Measurements from ENCODE around the gene WWP2.
"Not testable (repeated sequence)": the region's sequence is repeated elsewhere in the genome, so short reads cannot be mapped to it uniquely, and the experiment has no call there.

WWP2 gene

GRCh38 chr16:69761983-69762813 lies at the start of gene WWP2:
Gene WWP2, plus strand, starts transcription at chr16:69762332. Its CDS starts 24,679 bp downstream, at chr16:69787011.
- no peak for FAIRE-seq

GRCh38 chr16:69712914-69713581 lies 49.1 kb upstream of the WWP2 start:
- FAIRE-seq = no peak

- no peak for FAIRE-seq
These were observed 45.1 kb upstream of the WWP2 start for GRCh38 chr16:69717066-69717465.

- FAIRE-seq = no peak
These were observed 43.9 kb upstream of the WWP2 start for GRCh38 chr16:69718111-69718764.

- no peak for FAIRE-seq
These were observed 41.2 kb upstream of the WWP2 start for GRCh38 chr16:69720822-69721430.

- no peak for FAIRE-seq
These were observed 40.6 kb upstream of the WWP2 start for GRCh38 chr16:69721441-69721957.

GRCh38 chr16:69724414-69724873 lies 37.7 kb upstream of the WWP2 start:
- no peak for FAIRE-seq

GRCh38 chr16:69724981-69725479 lies 37.1 kb upstream of the WWP2 start:
- FAIRE-seq = no peak

GRCh38 chr16:69725480-69726312 lies 36.4 kb upstream of the WWP2 start:
- no peak for FAIRE-seq

GRCh38 chr16:69726313-69727060 lies 35.6 kb upstream of the WWP2 start, which contains the start of gene NQO1:
Gene NQO1, minus strand, starts transcription at chr16:69726560. Its CDS starts 121 bp downstream, at chr16:69726439.
- no peak for FAIRE-seq

- no peak for FAIRE-seq
These were observed 34.2 kb upstream of the WWP2 start for GRCh38 chr16:69727916-69728270.

GRCh38 chr16:69729030-69729429 lies 33.1 kb upstream of the WWP2 start:
- FAIRE-seq = not testable (repeated sequence)

- not testable (repeated sequence) for FAIRE-seq
These were observed 30.9 kb upstream of the WWP2 start for GRCh38 chr16:69731280-69731679.

GRCh38 chr16:69732101-69732500 lies 30.0 kb upstream of the WWP2 start:
- FAIRE-seq = no peak

- no peak for FAIRE-seq
These were observed 20.6 kb upstream of the WWP2 start for GRCh38 chr16:69741519-69741918.

GRCh38 chr16:69741951-69742904 lies 19.9 kb upstream of the WWP2 start:
- FAIRE-seq = no peak

- no peak for FAIRE-seq
These were observed 17.5 kb upstream of the WWP2 start for GRCh38 chr16:69744363-69745231.

GRCh38 chr16:69745232-69745612 lies 16.9 kb upstream of the WWP2 start:
- FAIRE-seq = no peak

- no peak for FAIRE-seq
These were observed 16.2 kb upstream of the WWP2 start for GRCh38 chr16:69745959-69746358.

Data from colon (tissue), 2 donors.